GM21528 (cell line): Measurements from ENCODE around the gene SPACA9.

Experiments used
- ATAC-seq: cut with Tn5 transposase; IDR thresholded peaks from one replicate; pipeline ENCODE4 v1.9.1; 2021; ENCODE audit warnings: mild to moderate bottlenecking, moderate library complexity; ENCODE audit not compliant: unreplicated experiment, low FRiP score

SPACA9 gene

DNA sequence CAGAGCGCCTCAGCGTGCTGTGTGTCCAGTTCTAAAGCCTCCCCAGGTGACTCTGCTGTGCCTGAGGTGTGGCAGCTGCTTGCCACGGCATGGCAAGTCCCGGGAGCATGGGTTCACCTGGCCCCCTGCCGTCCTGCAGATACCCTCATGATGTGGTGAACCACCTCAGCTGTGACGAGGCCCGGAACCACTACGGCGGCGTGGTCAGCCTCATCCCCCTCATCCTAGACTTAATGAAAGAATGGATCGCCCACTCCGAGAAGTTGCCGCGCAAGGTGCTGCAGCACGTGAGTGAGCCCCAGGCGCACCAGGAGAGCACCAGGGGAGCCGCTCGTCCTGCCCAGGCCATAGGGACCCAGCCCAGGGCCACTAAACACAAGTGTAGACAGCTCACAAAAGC, 9.5 kb downstream of the SPACA9 start:
- no peak for ATAC-seq

- ATAC-seq: no peak
Measured at GRCh38 chr9:132892400-132892799, 13.7 kb downstream of the SPACA9 start.

DNA sequence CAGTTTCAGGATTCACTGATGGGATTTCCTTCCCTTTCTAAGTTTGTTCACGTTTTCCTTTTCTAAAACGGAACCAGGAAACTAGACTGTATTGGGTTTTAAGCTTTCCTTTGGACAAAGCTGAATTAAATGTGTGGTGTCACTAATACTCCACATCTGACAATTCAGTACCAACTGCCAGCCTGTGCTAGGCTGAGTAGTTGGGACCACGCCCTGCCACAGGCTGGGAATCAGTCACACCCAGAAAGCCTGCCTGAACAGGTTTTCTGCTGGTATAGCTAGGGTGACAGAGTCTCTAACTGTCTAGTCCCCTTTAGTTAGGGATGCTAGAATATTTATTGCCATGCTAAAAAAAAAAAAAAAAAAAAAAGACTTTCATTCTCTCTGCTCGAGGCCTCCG, 15.6 kb downstream of the SPACA9 start:
- ATAC-seq: no peak

DNA sequence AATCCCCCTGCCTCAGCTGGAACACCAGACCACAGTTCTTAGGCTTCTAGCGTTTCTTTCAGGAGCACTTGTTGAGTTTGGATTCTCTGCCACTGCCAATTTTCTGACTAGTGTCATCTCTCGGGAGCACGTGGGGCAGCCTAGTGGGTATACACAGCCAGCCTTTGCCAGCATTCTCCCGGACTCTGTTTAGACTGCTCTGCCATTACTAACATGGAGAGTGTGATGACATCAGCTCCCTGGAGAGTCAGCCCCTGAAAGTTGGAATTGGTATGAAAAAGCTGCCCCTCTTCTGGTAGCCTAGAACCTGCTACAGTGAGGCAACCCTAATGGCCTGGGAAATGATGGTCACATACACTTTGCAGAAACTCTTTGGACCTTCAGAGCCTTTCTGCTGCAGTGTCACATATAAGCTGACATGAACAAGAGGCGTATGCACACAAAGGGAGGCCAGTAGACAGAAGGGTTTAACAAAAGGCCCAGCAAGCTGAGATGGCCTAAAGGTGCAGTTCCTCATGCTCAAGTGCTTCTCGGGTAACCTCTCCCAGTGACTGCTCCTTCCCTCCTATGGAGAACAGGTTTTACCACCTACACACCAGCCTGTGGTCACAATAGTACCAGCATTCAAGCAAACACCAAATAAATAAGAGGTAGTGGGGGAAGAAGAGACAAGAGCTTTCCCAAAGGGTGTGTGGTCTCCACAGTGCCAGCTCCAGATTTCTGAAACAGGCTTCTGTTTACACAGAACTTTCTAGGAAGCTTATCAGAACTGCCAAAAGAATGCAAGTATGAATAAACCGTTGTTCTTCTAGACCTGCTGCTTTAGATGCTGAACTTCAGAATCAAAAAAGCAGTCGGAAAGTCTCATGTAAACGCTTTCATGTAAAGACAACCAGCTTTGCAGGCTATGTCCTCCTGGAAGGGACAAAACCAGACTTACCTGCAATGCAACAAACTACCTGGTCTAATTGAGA, 16.5 kb downstream of the SPACA9 start:
- ATAC-seq: no peak

GRCh38 chr9:132896264-132896663, 17.6 kb downstream of the SPACA9 start:
- ATAC-seq: no peak

DNA sequence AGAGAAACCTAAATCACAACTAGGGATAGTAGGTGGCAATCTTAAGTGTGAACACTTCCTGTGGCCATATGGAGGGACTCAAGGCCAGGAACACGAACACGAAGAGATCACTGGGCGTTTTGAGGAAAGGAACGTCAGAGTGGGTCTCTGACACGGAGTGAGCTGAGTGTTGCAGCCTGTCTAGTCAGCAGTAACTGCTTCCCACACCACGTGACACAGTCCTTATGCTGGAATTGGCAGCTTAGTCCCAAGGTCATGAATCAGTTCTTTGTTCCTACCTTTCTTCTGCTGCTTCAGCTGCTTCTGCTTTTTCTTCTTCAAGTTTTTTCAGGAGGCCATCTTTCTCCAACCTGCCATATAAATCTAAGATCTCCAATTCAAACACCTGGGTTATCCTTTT, 18.2 kb downstream of the SPACA9 start:
- ATAC-seq: no peak

GRCh38 chr9:132898051-132898450, 19.4 kb downstream of the SPACA9 start:
- no peak for ATAC-seq

DNA sequence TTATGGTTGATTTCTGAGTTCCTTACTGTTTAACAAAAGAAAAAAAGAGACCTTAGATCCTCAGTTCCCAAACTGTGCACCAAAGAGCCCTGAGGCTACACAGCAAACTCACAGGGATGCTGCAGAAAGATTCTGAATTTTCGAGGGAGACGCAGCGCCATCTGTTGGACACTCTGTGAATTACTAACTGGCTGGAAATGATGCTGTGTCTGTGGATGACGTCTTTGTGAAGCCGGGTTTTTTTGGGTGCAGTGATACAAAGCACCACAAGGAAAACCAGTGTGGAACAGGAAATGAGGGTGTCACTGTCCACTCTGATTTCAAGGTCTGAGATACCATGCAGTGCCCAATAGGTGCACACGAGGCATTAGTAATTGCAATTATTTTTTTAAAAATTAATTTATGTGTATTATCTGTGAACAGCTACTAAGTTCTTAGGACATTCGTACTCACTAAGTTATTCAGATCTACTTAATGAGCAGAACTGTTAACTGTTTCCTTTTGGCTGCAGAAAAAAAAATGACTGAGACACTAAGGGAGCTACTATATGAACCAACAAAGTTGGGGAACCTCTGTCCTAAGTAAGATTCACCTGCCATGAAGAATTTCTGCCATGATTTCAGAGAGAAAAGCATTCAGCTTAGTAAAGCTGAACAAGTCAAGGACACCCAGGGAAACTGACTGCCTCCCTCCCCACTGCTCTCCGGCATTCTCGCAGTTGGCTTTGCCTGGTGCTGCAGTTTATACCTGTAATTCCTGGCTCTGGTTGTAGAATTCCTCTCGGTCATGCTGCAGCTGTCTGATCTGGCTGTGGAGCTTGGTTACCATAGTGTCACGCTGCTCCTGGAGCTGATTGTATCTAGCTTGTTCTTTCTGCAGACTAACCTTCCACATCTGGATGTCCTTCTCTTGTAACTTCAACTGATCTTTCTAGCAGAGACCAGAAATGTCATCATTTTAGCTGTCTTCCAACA, 23.4 kb downstream of the SPACA9 start:
- ATAC-seq: no peak

DNA sequence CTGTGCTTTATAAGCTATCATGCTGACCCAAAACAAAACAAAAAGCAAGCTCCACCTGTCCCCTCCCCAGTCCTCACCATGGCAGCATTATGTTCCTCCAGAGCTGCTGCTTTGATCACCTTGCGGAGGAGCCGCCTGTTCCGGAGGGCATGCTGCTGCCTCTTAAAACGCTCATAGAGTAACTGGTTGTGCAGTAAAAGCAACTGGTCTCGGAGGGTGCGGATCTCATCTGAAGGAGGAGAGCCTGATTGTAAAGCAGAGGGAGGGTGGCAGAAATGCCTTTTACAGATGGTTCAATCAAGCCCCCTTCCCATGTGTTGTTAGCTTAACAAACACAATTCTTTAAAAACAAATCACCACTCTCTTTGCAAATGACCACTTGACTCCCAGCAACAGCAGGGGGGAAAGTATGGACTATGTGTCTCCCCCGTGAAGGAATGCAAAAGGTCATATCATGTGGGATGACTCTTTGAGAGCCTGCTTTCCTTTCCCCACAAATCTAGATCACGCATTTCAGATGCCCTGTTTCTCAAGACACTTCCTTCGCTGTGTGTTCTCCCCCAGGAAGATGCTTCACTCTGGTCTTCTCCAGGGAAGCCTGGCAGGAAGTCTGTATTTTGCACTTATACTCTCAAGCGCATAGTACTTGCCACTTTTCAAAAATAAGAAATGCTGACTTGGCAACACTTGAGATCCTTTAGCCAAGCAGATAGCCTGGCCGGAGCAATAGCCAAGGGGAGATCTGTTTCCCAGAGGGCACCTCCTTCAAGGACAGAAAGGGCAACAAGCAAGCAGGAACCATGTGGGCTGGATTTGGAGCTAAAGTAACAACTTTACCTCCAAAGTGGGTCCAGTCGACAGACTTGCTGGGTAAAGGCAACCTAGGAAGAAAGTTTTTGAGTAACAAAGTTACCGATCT, 25.1 kb downstream of the SPACA9 start:
- ATAC-seq: no peak

- no peak for ATAC-seq
Measured at GRCh38 chr9:132905726-132906125, 27.0 kb downstream of the SPACA9 start.

DNA sequence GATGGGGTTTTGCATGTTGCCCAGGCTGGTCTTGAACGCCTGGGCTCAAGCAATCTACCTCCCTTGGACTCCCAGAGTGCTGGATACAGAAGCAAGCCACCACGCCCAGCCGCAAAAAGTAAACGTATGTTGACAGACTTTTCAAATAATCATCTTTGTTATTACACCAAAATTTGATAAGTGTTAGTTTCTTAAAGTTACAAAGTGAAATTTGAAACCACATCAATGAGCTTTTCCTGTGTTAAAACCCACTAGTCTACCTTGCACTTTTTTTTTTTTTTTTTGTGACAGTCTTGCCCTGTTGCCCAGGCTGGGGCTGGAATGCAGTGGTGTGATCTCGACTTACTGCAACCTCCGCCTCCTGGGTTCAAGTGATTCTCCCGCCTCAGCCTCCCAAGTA, 29.9 kb downstream of the SPACA9 start:
- no peak for ATAC-seq

GRCh38 chr9:132909311-132909710, 30.6 kb downstream of the SPACA9 start:
- ATAC-seq: no peak

DNA sequence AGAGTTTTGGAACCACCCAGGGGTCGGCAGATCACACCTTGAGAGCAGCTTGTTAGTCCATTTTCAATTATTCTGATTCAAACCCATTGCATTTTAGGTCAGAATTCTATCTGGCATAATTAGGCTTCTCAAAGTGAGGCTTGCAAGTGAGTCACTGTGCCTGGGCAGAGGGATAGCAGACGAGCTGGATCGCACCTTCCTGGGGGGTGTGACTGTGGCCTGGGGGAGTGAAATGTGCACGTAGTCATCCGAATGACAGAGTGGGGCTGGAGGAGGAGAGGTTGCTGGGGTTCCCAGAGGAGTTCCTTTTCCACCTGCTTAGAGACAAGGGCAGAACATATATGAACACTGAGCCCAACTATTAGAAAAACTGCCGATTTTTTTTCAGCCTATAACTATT, 31.7 kb downstream of the SPACA9 start:
- no peak for ATAC-seq

DNA sequence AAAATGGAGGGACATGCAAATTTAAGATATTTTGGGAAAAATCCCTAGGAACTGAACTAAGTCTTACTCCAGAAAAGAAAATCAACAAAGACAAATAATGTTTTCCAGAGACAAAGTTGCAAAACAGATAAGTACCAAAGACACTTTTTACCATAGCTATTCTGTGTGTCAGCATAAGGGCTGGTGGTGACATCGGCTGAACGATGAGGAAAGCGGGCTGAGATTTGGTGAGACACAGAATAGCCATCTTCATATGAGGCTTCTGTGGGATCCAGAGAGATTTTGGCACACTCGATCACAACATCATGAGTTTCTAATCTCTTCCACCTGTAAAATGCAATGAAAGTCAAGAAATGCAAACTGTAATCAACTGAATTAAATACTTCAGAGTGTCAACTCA, 33.4 kb downstream of the SPACA9 start:
- ATAC-seq: no peak

GRCh38 chr9:132914924-132915323, 36.2 kb downstream of the SPACA9 start:
- no peak for ATAC-seq

DNA sequence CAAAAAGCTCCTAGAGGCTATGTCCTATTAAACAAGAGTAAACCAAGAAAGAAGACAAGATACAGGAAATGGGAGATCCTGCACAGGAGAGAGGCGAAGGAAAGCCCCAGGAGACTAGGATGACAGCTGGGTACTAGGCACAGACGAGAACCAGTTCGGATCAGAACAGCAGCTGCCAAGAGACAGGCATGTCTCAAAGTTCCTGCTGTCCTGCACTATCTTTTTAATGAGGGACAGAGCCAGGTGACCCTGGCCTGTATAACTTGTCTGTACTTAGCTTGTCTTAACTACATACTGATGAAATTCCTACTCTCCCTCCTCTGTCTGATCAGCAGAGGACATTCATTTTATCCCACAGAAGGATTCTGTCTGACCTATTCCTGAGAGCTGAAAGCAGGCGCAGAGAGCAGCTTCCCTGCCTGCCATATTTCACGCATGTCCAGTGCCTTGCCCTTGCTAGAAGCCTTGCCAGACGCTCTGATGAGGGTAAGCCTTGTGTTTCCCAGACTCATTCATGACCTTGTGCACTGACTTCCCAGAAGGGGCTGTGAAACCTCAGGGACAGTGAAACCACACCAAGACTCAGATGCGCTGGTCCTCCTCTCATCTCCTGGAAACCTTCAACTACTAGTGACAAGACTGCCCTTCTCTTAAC, 41.0 kb downstream of the SPACA9 start:
- ATAC-seq: no peak

GRCh38 chr9:132923346-132923902, 44.7 kb downstream of the SPACA9 start:
- ATAC-seq: no peak

GRCh38 chr9:132927704-132928103, 49.0 kb downstream of the SPACA9 start:
- ATAC-seq: no peak

GRCh38 chr9:132931178-132931735, 52.6 kb downstream of the SPACA9 start:
- ATAC-seq: no peak
